ENCODE data around the gene CPA4. TPM values are rescaled to one million over a fixed set of nuclear protein-coding genes. Genes with fewer than 3 reads are reported as not detected.

The CPA4 gene
- total and polyA plus RNA-seq, 4 donors = 0.18 to 1.0 (median 0.45) TPM; not detected in 1

- intact Hi-C loops (cut with DNase I) = loop anchor here (2.0 to 5.0 kb wide), 3 partner anchors 19 to 149 kb away; partner anchors contain the start of gene CEP41 (in 1 of the 2)
- Histone ChIP-seq H3K9me3 (ENCODE audit: control insufficient read depth, low read length) (no peaks in the 10 kb centered on the region), H3K36me3 (ENCODE audit: control insufficient read depth in 1 of 2, insufficient read depth in 2 of 2, low read length in 1 of 2) (no peaks in the 10 kb centered on the region), H3K4me3 (ENCODE audit: low read length in 2 of 2) (no peak overlapping the region), H3K27ac (ENCODE audit: low read depth in 1 of 2, low read length in 2 of 2) (peak overlapping the region; percentile 58 to 93), H3K4me1 (ENCODE audit: control insufficient read depth in 1 of 2, insufficient read depth in 2 of 2, low read length in 2 of 2) (peaks cover 0 to 4% of the 10 kb centered on the region in 2 donors), H3K27me3 (ENCODE audit: control insufficient read depth in 1 of 2, insufficient read depth in 2 of 2, low read length in 1 of 2) (no peaks in the 10 kb centered on the region)
- ATAC-seq (ENCODE audit: low FRiP score) (no peak), DNase-seq (no peak)
- WGBS, 2 donors = 65 to 76% methylated on average over 8 of the region's 8 CpGs
Observed at GRCh38 chr7:130293521-130293920, 560 bp downstream of the CPA4 start.

DNA sequence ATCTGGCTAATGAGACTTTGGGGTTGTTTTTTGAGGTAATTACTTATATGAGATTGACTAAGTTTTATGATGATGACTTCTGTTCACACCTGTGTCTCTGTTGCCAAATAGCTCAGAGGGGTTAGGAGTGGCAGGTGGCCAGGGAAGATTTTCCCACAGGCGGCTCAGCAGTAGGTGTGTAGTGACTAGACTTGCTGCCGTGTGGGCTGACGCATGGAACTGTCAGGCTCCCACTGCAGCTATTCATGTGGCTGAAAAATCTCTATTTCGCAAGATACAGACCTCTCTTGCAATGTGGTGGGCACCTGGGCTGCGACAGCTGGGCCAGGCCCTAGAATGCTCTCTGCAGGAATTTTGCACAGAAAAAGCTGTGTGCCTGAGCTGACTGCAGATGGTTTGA is 1.4 kb downstream of the CPA4 start:
- no peaks in the 10 kb centered on the region for H3K9me3 ChIP-seq (ENCODE audit: control insufficient read depth, low read length)
- H3K27ac ChIP-seq (ENCODE audit: low read depth in 1 of 2, low read length in 2 of 2) = no peak overlapping the region
- H3K36me3 ChIP-seq (ENCODE audit: control insufficient read depth in 1 of 2, insufficient read depth in 2 of 2, low read length in 1 of 2) = no peaks in the 10 kb centered on the region
- no peak overlapping the region for H3K4me3 ChIP-seq (ENCODE audit: low read length in 2 of 2)
- no peaks in the 10 kb centered on the region for H3K27me3 ChIP-seq (ENCODE audit: control insufficient read depth in 1 of 2, insufficient read depth in 2 of 2, low read length in 1 of 2)
- DNase-seq (no peak), ATAC-seq (ENCODE audit: low FRiP score) (no peak)
- intact Hi-C loops (cut with DNase I) = loop anchor here (5.0 kb wide), 2 partner anchors 68 to 148 kb away; partner anchors contain the start of gene CEP41 (in 1 of the 2)
- WGBS, 2 donors = 97 to 98% methylated on average over 5 of the region's 5 CpGs
- peaks cover 0 to 4% of the 10 kb centered on the region in 2 donors for H3K4me1 ChIP-seq (ENCODE audit: control insufficient read depth in 1 of 2, insufficient read depth in 2 of 2, low read length in 2 of 2)

GRCh38 chr7:130296221-130296951 is 3.4 kb downstream of the CPA4 start:
- intact Hi-C loops (cut with DNase I) = no loop called here

DNA sequence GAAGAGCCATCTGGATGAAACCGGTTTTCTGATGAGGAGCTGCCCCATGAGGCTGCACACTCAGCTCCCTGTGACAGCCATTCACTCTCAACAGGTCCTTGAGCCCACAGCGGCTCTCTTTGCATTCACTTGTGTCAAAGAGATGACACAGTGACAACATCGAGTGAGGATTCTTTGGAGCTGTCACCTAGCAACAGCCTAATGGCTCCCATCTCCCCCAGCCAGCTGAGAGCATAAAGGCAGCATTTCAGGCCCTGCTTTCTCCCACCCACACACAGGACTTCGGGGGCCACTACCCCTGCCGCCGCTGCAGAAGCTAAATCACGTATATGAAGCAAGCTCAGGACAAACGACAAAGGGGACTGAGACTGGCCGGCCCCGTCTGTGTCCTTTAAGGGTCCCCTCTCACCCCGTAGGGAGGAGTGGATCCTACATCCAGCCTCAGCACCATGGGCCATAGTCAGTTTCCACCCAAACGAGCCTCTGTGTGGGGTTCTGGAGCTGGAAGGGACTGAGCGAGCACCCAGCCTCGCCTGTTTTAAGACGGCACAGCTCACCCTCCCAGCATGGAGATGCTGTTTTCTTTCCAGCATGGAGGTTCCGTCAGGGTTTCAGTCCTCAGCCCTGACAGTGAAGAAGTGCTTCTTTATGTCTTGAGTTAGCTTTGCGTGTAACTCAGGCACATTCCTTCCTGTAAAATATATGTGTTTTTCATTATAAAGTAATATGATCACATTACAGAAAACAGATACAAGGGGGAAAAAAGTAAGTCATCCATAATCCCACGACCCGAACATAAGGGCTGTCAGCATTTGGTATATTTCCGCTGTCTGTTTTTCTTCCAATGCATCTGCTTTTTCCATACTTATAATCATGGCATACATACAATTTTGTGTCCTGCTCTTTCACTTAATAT is 4.9 kb downstream of the CPA4 start:
- Histone ChIP-seq H3K4me3 (ENCODE audit: low read length in 2 of 2) (no peak overlapping the region), H3K36me3 (ENCODE audit: control insufficient read depth in 1 of 2, insufficient read depth in 2 of 2, low read length in 1 of 2) (no peaks in the 10 kb centered on the region), H3K27me3 (ENCODE audit: control insufficient read depth in 1 of 2, insufficient read depth in 2 of 2, low read length in 1 of 2) (no peaks in the 10 kb centered on the region), H3K9me3 (ENCODE audit: control insufficient read depth, low read length) (no peaks in the 10 kb centered on the region), H3K4me1 (ENCODE audit: control insufficient read depth in 1 of 2, insufficient read depth in 2 of 2, low read length in 2 of 2) (no peaks in the 10 kb centered on the region), H3K27ac (ENCODE audit: low read depth in 1 of 2, low read length in 2 of 2) (no peak overlapping the region)
- intact Hi-C loops (cut with DNase I) = no loop called here
- no peak for ATAC-seq (ENCODE audit: low FRiP score)
- DNase-seq = no peak
- 92 to 93% methylated on average over 20 of the region's 20 CpGs for WGBS, 2 donors

More at GRCh38 chr7:130296221-130296951, 3.4 kb downstream of the CPA4 start:
- ATAC-seq (ENCODE audit: low FRiP score) (no peak), DNase-seq (no peak)
- H3K4me1 ChIP-seq (ENCODE audit: control insufficient read depth in 1 of 2, insufficient read depth in 2 of 2, low read length in 2 of 2) = no peaks in the 10 kb centered on the region
- H3K27ac ChIP-seq (ENCODE audit: low read depth in 1 of 2, low read length in 2 of 2) = no peak overlapping the region
- 87 to 91% methylated on average over 13 of the region's 13 CpGs for WGBS, 2 donors
- H3K27me3 ChIP-seq (ENCODE audit: control insufficient read depth in 1 of 2, insufficient read depth in 2 of 2, low read length in 1 of 2) = no peaks in the 10 kb centered on the region
- H3K36me3 ChIP-seq (ENCODE audit: control insufficient read depth in 1 of 2, insufficient read depth in 2 of 2, low read length in 1 of 2) = no peaks in the 10 kb centered on the region
- H3K9me3 ChIP-seq (ENCODE audit: control insufficient read depth, low read length) = no peaks in the 10 kb centered on the region
- no peak overlapping the region for H3K4me3 ChIP-seq (ENCODE audit: low read length in 2 of 2)

- DNase-seq (no peak), ATAC-seq (ENCODE audit: low FRiP score) (no peak)
- Histone ChIP-seq H3K27me3 (ENCODE audit: control insufficient read depth in 1 of 2, insufficient read depth in 2 of 2, low read length in 1 of 2) (no peaks in the 10 kb centered on the region), H3K4me3 (ENCODE audit: low read length in 2 of 2) (no peak overlapping the region), H3K4me1 (ENCODE audit: control insufficient read depth in 1 of 2, insufficient read depth in 2 of 2, low read length in 2 of 2) (no peaks in the 10 kb centered on the region), H3K36me3 (ENCODE audit: control insufficient read depth in 1 of 2, insufficient read depth in 2 of 2, low read length in 1 of 2) (no peaks in the 10 kb centered on the region), H3K27ac (ENCODE audit: low read depth in 1 of 2, low read length in 2 of 2) (no peak overlapping the region), H3K9me3 (ENCODE audit: control insufficient read depth, low read length) (no peaks in the 10 kb centered on the region)
- WGBS, 2 donors = 95 to 96% methylated on average over 5 of the region's 5 CpGs
- intact Hi-C loops (cut with DNase I) = no loop called here
Observed at GRCh38 chr7:130298544-130299326, 5.8 kb downstream of the CPA4 start.

DNA sequence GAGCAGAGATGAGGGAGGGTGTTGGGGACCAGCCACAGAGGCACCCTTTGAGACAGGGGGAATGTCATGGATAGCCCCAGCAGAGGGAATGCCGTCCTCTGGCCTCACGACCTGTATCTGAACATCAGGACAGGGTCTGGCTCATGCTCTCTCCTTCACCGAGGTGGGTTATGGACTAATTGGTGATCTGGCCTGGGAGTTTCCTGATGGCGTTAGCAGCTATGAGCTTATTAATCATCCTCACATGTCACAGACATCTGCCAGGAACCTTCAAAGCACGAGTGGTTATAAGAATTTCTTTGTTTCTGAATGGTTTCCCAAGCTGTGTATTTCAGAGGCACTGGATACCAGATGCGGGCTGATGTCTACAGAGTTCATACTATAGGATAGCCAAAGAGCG is 6.9 kb downstream of the CPA4 start:
- H3K4me1 ChIP-seq (ENCODE audit: control insufficient read depth in 1 of 2, insufficient read depth in 2 of 2, low read length in 2 of 2) = no peaks in the 10 kb centered on the region
- H3K36me3 ChIP-seq (ENCODE audit: control insufficient read depth in 1 of 2, insufficient read depth in 2 of 2, low read length in 1 of 2) = no peaks in the 10 kb centered on the region
- H3K4me3 ChIP-seq (ENCODE audit: low read length in 2 of 2) = no peak overlapping the region
- no peaks in the 10 kb centered on the region for H3K9me3 ChIP-seq (ENCODE audit: control insufficient read depth, low read length)
- H3K27me3 ChIP-seq (ENCODE audit: control insufficient read depth in 1 of 2, insufficient read depth in 2 of 2, low read length in 1 of 2) = no peaks in the 10 kb centered on the region
- intact Hi-C loops (cut with DNase I) = no loop called here
- ATAC-seq (ENCODE audit: low FRiP score) (no peak), DNase-seq (no peak)
- WGBS, 2 donors = 90 to 93% methylated on average over 7 of the region's 7 CpGs
- no peak overlapping the region for H3K27ac ChIP-seq (ENCODE audit: low read depth in 1 of 2, low read length in 2 of 2)

DNA sequence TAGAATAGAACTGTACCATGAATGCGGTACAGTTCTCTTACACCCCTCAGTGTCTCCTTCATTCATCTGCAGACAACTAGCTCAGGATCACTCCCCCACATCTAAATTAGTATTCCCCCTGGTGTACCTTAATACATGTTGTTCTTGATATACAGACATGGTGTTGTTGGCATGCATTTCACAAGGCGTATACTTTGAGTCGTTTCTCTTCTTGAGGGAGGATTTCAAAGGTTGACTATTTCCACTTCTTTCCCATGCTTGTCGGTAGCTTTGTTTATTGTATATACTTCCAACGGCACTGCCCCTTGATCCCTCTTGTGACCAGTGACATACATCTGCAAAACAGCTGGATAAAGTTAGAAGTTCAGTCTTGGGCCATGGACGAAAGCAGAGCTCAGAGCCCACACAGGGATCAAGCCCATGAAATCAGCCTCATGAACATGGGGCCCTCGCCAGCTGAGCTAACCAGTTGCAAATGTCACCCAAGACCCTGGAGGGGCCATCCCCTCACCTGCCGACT is 8.6 kb downstream of the CPA4 start:
- Histone ChIP-seq H3K36me3 (ENCODE audit: control insufficient read depth in 1 of 2, insufficient read depth in 2 of 2, low read length in 1 of 2) (no peaks in the 10 kb centered on the region), H3K4me1 (ENCODE audit: control insufficient read depth in 1 of 2, insufficient read depth in 2 of 2, low read length in 2 of 2) (no peaks in the 10 kb centered on the region), H3K4me3 (ENCODE audit: low read length in 2 of 2) (no peak overlapping the region), H3K9me3 (ENCODE audit: control insufficient read depth, low read length) (no peaks in the 10 kb centered on the region), H3K27me3 (ENCODE audit: control insufficient read depth in 1 of 2, insufficient read depth in 2 of 2, low read length in 1 of 2) (no peaks in the 10 kb centered on the region), H3K27ac (ENCODE audit: low read depth in 1 of 2, low read length in 2 of 2) (no peak overlapping the region)
- intact Hi-C loops (cut with DNase I) = no loop called here
- no peak for DNase-seq
- ATAC-seq (ENCODE audit: low FRiP score) = no peak
- WGBS, 2 donors = 74 to 75% methylated on average over 8 of the region's 8 CpGs

DNA sequence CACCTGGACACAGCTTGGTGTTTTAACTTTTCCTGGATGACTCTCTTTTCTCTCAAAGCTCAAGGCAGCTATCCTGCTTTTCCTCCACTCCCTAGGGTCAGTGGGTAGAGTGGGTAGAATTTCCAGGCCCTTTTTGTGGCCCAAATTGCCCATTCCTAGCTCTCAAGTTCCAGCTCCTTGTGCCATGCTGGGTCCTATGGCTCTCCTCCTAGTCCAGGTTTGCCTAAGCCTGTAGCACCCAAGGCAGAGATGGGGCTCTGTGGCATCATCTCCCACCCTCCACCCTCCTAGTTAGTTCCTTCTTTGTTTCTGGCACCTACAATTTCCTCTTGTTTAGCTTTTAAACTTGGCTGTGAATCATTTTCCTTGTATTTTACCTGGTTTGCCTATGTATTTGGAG is 9.7 kb downstream of the CPA4 start:
- no peaks in the 10 kb centered on the region for H3K27me3 ChIP-seq (ENCODE audit: control insufficient read depth in 1 of 2, insufficient read depth in 2 of 2, low read length in 1 of 2)
- intact Hi-C loops (cut with DNase I) = no loop called here
- H3K9me3 ChIP-seq (ENCODE audit: control insufficient read depth, low read length) = no peaks in the 10 kb centered on the region
- DNase-seq = no peak
- H3K36me3 ChIP-seq (ENCODE audit: control insufficient read depth in 1 of 2, insufficient read depth in 2 of 2, low read length in 1 of 2) = no peaks in the 10 kb centered on the region
- no peak overlapping the region for H3K27ac ChIP-seq (ENCODE audit: low read depth in 1 of 2, low read length in 2 of 2)
- no peak overlapping the region for H3K4me3 ChIP-seq (ENCODE audit: low read length in 2 of 2)
- ATAC-seq (ENCODE audit: low FRiP score) = no peak
- H3K4me1 ChIP-seq (ENCODE audit: control insufficient read depth in 1 of 2, insufficient read depth in 2 of 2, low read length in 2 of 2) = no peaks in the 10 kb centered on the region
